ENCODE measurements around the gene NPEPPS. TPM values are rescaled to one million over a fixed set of nuclear protein-coding genes. Genes with fewer than 3 reads are reported as not detected.

The NPEPPS gene
- polyA plus RNA-seq, 1 of the 3 experiments (the other 2 are of a cell fraction), result 73.2 TPM

DNA sequence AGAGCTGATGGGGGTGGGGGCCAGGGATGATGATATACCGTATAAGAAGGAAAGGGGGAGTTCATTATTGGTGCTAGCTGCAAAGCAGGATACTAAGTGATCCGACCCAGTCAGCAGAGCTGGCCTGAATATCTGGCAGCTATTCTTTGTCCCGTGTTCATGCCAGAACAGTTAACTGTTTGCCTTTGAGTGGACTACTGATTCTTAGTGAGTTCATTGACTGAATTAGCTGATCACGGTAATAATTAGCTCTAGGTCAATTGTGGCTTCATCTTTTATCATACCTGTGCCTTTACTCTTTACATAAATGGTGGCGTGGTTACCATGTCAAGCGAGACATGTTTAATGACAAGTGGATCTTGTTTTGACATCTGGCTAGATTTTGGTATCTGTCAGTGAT lies 124.1 kb downstream of the NPEPPS start:
- CTCF ChIA-PET, result interaction anchor here (1.2 to 9.4 kb wide), 6 partner anchors 9 to 147 kb away, joined by 3 to 113 read pairs (median 6); no protein-coding TSS in a partner anchor
- TF ChIP-seq, protein P1, sequence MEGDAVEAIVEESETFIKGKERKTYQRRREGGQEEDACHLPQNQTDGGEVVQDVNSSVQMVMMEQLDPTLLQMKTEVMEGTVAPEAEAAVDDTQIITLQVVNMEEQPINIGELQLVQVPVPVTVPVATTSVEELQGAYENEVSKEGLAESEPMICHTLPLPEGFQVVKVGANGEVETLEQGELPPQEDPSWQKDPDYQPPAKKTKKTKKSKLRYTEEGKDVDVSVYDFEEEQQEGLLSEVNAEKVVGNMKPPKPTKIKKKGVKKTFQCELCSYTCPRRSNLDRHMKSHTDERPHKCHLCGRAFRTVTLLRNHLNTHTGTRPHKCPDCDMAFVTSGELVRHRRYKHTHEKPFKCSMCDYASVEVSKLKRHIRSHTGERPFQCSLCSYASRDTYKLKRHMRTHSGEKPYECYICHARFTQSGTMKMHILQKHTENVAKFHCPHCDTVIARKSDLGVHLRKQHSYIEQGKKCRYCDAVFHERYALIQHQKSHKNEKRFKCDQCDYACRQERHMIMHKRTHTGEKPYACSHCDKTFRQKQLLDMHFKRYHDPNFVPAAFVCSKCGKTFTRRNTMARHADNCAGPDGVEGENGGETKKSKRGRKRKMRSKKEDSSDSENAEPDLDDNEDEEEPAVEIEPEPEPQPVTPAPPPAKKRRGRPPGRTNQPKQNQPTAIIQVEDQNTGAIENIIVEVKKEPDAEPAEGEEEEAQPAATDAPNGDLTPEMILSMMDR (IDR thresholded peaks at IDR 0.05), result no peak
- TF ChIP-seq GATA2 (CRISPR knock-in tag; IDR thresholded peaks at IDR 0.05) (no peak), CHD2 (IDR thresholded peaks at IDR 0.05; ENCODE audit: low read length, partially characterized antibody) (no peak), SMC3 (IDR thresholded peaks at IDR 0.05; ENCODE audit: low read depth, low read length) (no peak), RCOR1 (IDR thresholded peaks at IDR 0.05; ENCODE audit: low read length) (no peak)
- H3K27me3 ChIP-seq (ENCODE audit: insufficient read depth), result no peaks in the 10 kb centered on the region
- H3K4me1 ChIP-seq (ENCODE audit: control insufficient read depth in 1 of 2, insufficient read depth in 2 of 2, low read depth in 1 of 2, low read length in 1 of 2), result peaks cover 8 to 18% of the 10 kb centered on the region in 2 experiments
- H2AFZ ChIP-seq (ENCODE audit: low read depth), result no peak overlapping the region
- no peak for DNase-seq
- no peak overlapping the region for H3K4me2 ChIP-seq
- POLR2A ChIA-PET, result interaction anchor here (0.7 to 2.4 kb wide), 3 partner anchors 8 to 21 kb away, joined by 3 to 10 read pairs (median 4); no protein-coding TSS in a partner anchor
- H3K9ac ChIP-seq, result no peak overlapping the region
- 79% methylated on average over 6 of the region's 6 CpGs for WGBS (ENCODE audit: low lambda C conversion rate)
- H4K20me1 ChIP-seq (ENCODE audit: insufficient read depth), result peaks cover 83% of the 10 kb centered on the region
- H3K79me2 ChIP-seq (ENCODE audit: insufficient read depth), result peaks cover 92% of the 10 kb centered on the region
- no peaks in the 10 kb centered on the region for H3K9me3 ChIP-seq
- H3K27ac ChIP-seq (ENCODE audit: low read depth in 2 of 2, low read length in 1 of 2), result no peak overlapping the region
- H3K9me2 ChIP-seq, result no peaks in the 10 kb centered on the region
- H3K4me3 ChIP-seq (ENCODE audit: low read depth in 2 of 2, low read length in 1 of 2), result no peak overlapping the region
- H3F3A ChIP-seq (replicated peaks; ENCODE audit: insufficient read depth), result peaks cover 19% of the 10 kb centered on the region
- peaks cover 79 to 90% of the 10 kb centered on the region in 2 experiments for H3K36me3 ChIP-seq (replicated peaks in 1 of 2; ENCODE audit: control insufficient read depth in 1 of 2, insufficient read depth in 2 of 2, low read length in 1 of 2)

DNA sequence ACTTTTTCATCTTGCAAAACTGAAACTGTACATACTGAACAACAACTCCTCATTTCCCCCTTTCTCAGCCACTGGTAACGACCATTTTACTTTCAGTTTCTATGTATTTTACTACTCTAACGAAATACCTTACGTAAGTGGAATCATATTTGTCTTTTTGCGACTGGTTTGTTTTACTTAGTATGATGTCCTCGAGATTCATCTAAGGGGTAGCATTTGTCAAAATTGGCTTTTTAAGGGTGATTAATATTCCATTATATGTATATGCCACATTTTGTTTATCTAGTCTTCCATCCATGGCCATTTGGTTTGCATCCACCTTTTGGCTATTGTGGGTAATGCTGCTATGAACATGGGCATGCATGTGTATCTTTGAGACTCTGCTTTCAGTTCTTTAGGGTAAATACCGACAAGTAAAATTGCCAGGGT lies 129.2 kb downstream of the NPEPPS start:
- no peak overlapping the region for H3K4me2 ChIP-seq
- H4K20me1 ChIP-seq (ENCODE audit: insufficient read depth), result peaks cover 72% of the 10 kb centered on the region
- 95% methylated on average over 6 of the region's 6 CpGs for WGBS (ENCODE audit: low lambda C conversion rate)
- peaks cover 74% of the 10 kb centered on the region for H3K79me2 ChIP-seq (ENCODE audit: insufficient read depth)
- no peaks in the 10 kb centered on the region for H3K9me2 ChIP-seq
- no peak overlapping the region for H3K4me3 ChIP-seq (ENCODE audit: low read depth in 2 of 2, low read length in 1 of 2)
- POLR2A ChIA-PET, result interaction anchor here (1.8 kb wide), 1 partner anchor 11 kb away, joined by 7 read pairs; the partner anchor contains the start of gene KPNB1
- no peaks in the 10 kb centered on the region for H3K27me3 ChIP-seq (ENCODE audit: insufficient read depth)
- H3K4me1 ChIP-seq (ENCODE audit: control insufficient read depth in 1 of 2, insufficient read depth in 2 of 2, low read depth in 1 of 2, low read length in 1 of 2), result no peaks in the 10 kb centered on the region
- peaks cover 83 to 96% of the 10 kb centered on the region in 2 experiments for H3K36me3 ChIP-seq (replicated peaks in 1 of 2; ENCODE audit: control insufficient read depth in 1 of 2, insufficient read depth in 2 of 2, low read length in 1 of 2)
- H3K9me3 ChIP-seq, result no peaks in the 10 kb centered on the region
- CTCF ChIA-PET, result interaction anchor here (0.7 to 1.6 kb wide), 3 partner anchors 10 to 82 kb away, joined by 3 read pairs; partner anchors contain the start of gene KPNB1
- H3K27ac ChIP-seq (ENCODE audit: low read depth in 2 of 2, low read length in 1 of 2), result no peak overlapping the region
- no peak overlapping the region for H3K9ac ChIP-seq
- TF ChIP-seq EP300 (IDR thresholded peaks at IDR 0.05; ENCODE audit: borderline replicate concordance in 1 of 2, low read depth in 1 of 2, low read length in 1 of 2), result no peak
- TF ChIP-seq, protein P1 (IDR thresholded peaks at IDR 0.05), result peak; percentile 28; the same call in 1 of the 2 replicates
- peaks cover 62% of the 10 kb centered on the region for H3F3A ChIP-seq (replicated peaks; ENCODE audit: insufficient read depth)
- DNase-seq, result no peak
- H2AFZ ChIP-seq (ENCODE audit: low read depth), result no peak overlapping the region

All from SK-N-SH (cell line).